K562 (cell line): ENCODE data around the gene ADIPOR2. TPM values are rescaled to one million over a fixed set of nuclear protein-coding genes. Genes with fewer than 3 reads are reported as not detected.

Experiments
- ARID1B ChIP-seq: fragments of 450-650 bp; IDR thresholded peaks from 2 replicates; pipeline ENCODE4 v1.6.1; 2016; ENCODE audit warnings: antibody characterized with exemption, mild to moderate bottlenecking, inconsistent platforms
- ATF7 ChIP-seq: fragments of 450-650 bp; IDR thresholded peaks from 2 replicates; pipeline ENCODE4 v1.7.1; 2014; ENCODE audit warnings: mild to moderate bottlenecking, moderate library complexity
- C11orf30 ChIP-seq: fragments of 450-650 bp; IDR thresholded peaks from 2 replicates; pipeline ENCODE4 v1.6.1; 2016; ENCODE audit warnings: low read depth, mild to moderate bottlenecking
- CBFA2T2 ChIP-seq: fragments of 450-650 bp; conservative IDR thresholded peaks from 2 replicates; pipeline ENCODE4 v1.6.1; 2017; ENCODE audit warnings: mild to moderate bottlenecking
- CEBPG ChIP-seq, 3 experiments: fragments of 200-800 bp in 1 of 3; sonication (Bioruptor generic) in 1 of 3; sonication (generic) in 1 of 3; formaldehyde crosslinking in 1 of 3; IDR thresholded peaks in 2 of 3; conservative IDR thresholded peaks in 1 of 3; 2 replicates each; pipeline versions ENCODE4 v1.6.1 to v1.8.0; 2016 to 2022; ENCODE audit warnings: missing compliant biosample characterization in 2 of 3, missing genetic modification characterization in 2 of 3, mild to moderate bottlenecking in 1 of 3, missing genetic modification reagents in 1 of 3
- DPF2 ChIP-seq: fragments of 450-650 bp; IDR thresholded peaks from 2 replicates; pipeline ENCODE4 v1.6.1; 2016
- ELF4 ChIP-seq: fragments of 450-650 bp; formaldehyde crosslinking; IDR thresholded peaks from 2 replicates; pipeline ENCODE4 v1.4.0; 2022; ENCODE audit warnings: missing genetic modification characterization
- HIVEP1 ChIP-seq: fragments of 250-450 bp; sonication (Bioruptor Pico); IDR thresholded peaks from 2 replicates; pipeline ENCODE4 v1.4.0; 2020; ENCODE audit warnings: mild to moderate bottlenecking
- MAFG ChIP-seq: fragments of 450-650 bp; conservative IDR thresholded peaks from 2 replicates; pipeline ENCODE4 v1.6.1; 2016; ENCODE audit warnings: missing genetic modification characterization, missing compliant biosample characterization
- NCOA1 ChIP-seq: fragments of 450-650 bp; IDR thresholded peaks from 2 replicates; pipeline ENCODE4 v1.6.1; 2016; ENCODE audit warnings: low read depth
- SMARCA4 ChIP-seq: fragments of 450-650 bp; IDR thresholded peaks from 2 replicates; pipeline ENCODE4 v1.6.1; 2016
- SOX6 ChIP-seq: fragments of 450-650 bp; IDR thresholded peaks from 2 replicates; pipeline ENCODE4 v1.6.1; 2014; ENCODE audit warnings: mild to moderate bottlenecking
- TEAD1 ChIP-seq, 2 experiments: fragments of 450-650 bp in 1 of 2; sonication (generic) in 1 of 2; formaldehyde crosslinking; IDR thresholded peaks; 2 replicates each; pipeline versions ENCODE4 v1.4.0 to v1.8.0; 2020 to 2022; ENCODE audit warnings: mild to moderate bottlenecking in 2 of 2, missing genetic modification reagents in 1 of 2
- TRIM24 ChIP-seq, 2 experiments: fragments of 450-650 bp; IDR thresholded peaks; 2 replicates each; pipeline ENCODE4 v1.6.1; 2016
- polyA plus RNA-seq, 8 experiments: library from polyadenylated mRNA; depleted of rRNA in 4 of 8; stranded (reverse) in 5 of 8; unstranded in 3 of 8; fragments of >200 nt; fragmentation: Nextera tagmentation in 2 of 8; fragmentation: Illumina TruSeq in 1 of 8; extraction: Ambion mirVana in 2 of 8; extraction: Trizol in 1 of 8; gene quantifications; 2 replicates each; pipeline versions ENCODE4 v1.2.1 to v1.2.3, GENCODE V29; 2011 to 2014; ENCODE audit warnings: inconsistent platforms in 1 of 8, missing spikeins in 1 of 8
- total RNA-seq, 7 experiments: library from RNA; depleted of rRNA in 6 of 7; stranded (reverse); fragments of >200 nt in 6 of 7; fragmentation: Illumina TruSeq in 2 of 7; extraction: Trizol in 2 of 7; gene quantifications; 2 replicates each; pipeline versions ENCODE4 v1.2.1 to v1.2.3, GENCODE V29; 2011 to 2021; ENCODE audit warnings: low replicate concordance in 1 of 7
- TF ChIP-seq, protein P1 (sequence below), 2 experiments: fragments of 450-650 bp; IDR thresholded peaks; 2 replicates each; pipeline ENCODE4 v1.6.1; 2016; ENCODE audit warnings: mild to moderate bottlenecking in 2 of 2, borderline replicate concordance in 1 of 2, low read depth in 1 of 2, moderate library complexity in 1 of 2
- TF ChIP-seq, protein P2 (sequence below): fragments of 450-650 bp; formaldehyde crosslinking; IDR thresholded peaks from 2 replicates; pipeline ENCODE4 v1.4.0; 2022; ENCODE audit warnings: mild to moderate bottlenecking, moderate library complexity
- TF ChIP-seq, protein P3 (sequence below): fragments of 450-650 bp; formaldehyde crosslinking; IDR thresholded peaks from 2 replicates; pipeline ENCODE4 v1.4.0; 2022; ENCODE audit warnings: missing genetic modification characterization

Gene ADIPOR2
- total and polyA plus RNA-seq, 9 of the 15 experiments (the other 6 are each of a cell fraction or from before 2014, with no cell fraction given), result 10.9 to 63.5 (median 46.0) TPM

DNA sequence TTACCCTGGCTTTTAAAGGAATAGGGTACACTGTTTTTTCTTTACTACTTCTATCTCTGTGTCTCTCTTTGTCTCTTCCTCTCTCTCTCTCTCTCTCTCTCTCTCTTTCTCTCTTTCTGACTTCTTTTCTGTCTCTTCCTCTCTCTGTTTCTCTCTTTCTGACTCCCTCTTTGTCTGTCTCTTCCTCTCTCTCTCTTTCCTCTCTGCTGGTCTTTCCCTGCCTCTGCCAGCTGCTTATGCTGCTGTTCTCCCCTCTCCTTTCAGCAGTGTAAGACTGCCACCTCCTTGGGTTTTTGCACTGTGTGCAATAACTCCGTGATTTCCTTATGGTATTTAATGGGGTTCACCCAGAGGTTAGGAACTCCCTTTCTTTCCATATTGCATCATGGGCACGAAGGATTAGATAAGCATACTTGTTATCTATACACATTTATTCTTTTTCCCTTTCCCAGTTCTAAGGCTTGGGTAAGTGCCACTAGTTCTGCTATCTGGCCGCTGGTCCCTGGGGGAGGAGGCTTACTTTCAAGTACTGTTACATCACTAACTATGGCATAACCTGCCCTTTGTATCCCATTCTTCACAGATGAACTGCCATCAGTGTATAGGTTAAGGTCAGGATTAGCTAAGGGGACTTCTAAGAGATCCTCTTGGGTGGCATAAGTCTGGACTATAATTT lies 20.8 kb downstream of the ADIPOR2 start (continued):
- TF ChIP-seq, protein P1, sequence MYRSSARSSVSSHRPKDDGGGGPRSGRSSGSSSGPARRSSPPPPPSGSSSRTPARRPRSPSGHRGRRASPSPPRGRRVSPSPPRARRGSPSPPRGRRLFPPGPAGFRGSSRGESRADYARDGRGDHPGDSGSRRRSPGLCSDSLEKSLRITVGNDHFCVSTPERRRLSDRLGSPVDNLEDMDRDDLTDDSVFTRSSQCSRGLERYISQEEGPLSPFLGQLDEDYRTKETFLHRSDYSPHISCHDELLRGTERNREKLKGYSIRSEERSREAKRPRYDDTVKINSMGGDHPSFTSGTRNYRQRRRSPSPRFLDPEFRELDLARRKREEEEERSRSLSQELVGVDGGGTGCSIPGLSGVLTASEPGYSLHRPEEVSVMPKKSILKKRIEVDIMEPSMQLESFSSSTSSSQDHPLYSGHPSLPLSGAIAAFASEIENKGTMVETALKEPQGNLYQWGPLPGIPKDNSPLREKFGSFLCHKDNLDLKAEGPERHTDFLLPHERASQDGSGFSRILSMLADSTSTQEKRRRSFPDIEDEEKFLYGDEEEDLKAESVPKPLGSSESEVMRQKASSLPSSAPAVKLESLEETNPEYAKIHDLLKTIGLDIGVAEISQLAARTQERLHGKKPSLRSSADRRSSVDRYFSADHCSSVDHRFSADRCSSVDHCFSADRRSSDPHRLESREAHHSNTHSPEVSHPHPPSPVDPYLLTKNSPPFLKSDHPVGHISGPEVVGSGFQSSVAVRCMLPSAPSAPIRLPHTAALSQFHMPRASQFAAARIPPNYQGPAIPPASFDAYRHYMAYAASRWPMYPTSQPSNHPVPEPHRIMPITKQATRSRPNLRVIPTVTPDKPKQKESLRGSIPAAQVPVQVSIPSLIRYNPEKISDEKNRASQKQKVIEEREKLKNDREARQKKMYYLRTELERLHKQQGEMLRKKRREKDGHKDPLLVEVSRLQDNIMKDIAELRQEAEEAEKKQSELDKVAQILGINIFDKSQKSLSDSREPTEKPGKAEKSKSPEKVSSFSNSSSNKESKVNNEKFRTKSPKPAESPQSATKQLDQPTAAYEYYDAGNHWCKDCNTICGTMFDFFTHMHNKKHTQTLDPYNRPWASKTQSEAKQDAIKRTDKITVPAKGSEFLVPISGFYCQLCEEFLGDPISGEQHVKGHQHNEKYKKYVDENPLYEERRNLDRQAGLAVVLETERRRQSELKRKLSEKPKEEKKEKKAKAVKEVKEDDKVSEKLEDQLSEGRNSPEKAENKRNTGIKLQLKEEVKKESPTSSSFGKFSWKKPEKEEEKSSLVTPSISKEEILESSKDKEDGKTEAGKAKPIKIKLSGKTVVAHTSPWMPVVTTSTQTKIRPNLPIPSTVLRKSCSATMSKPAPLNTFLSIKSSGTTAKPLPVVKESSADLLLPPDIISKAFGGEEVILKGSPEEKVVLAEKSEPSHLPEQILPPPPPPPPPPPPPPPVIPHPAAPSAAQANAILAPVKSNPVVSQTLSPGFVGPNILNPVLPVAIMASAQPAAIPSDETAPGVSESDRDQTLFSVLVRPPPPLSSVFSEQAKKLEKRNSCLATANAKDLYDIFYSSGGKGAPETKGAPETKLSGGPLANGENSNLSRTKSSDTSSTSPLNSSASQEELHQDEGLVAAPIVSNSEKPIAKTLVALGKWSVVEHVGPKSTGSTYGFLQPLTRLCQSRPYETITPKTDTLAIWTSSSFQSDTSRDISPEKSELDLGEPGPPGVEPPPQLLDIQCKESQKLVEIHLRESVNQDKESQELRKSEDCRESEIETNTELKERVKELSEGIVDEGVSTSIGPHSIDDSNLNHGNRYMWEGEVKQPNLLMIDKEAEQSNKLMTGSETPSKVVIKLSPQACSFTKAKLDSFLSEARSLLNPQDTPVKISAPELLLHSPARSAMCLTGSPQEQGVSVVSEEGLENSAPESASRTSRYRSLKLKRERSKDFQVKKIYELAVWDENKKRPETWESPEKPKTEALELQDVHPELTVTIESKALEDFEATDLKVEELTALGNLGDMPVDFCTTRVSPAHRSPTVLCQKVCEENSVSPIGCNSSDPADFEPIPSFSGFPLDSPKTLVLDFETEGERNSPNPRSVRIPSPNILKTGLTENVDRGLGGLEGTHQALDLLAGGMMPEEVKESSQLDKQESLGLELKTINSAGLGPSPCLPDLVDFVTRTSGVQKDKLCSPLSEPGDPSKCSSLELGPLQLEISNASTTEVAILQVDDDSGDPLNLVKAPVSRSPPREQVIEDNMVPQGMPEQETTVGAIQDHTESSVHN (IDR thresholded peaks at IDR 0.05; ENCODE audit: borderline replicate concordance in 1 of 2, low read depth in 1 of 2), result 0 out of 4 replicates have a peak, but pooled peaks of 1 of the 2 experiments have one; percentile 19
- TF ChIP-seq NCOA1 (peak; percentile 43; the same call in 1 of the 2 replicates), TEAD1 (CRISPR knock-in tag; IDR thresholded peaks at IDR 0.05) (peak in 1 of 2 experiments; percentile 14; a peak in 1 of 4 replicates), ATF7 (peak; percentile 49; the same call in 1 of the 2 replicates), MAFG (tag) (peak; percentile 23; the same call in 1 of the 2 replicates), C11orf30 (0 out of 2 replicates have a peak, but pooled peaks have one; percentile 29), ELF4 (CRISPR knock-in tag) (0 out of 2 replicates have a peak, but pooled peaks have one; percentile 17), SOX6 (peak; percentile 46; the same call in 1 of the 2 replicates), SMARCA4 (peak; percentile 13; the same call in 1 of the 2 replicates), HIVEP1 (CRISPR knock-in tag) (peak; percentile 71; the same call in 1 of the 2 replicates), CBFA2T2 (peak; percentile 15; the same call in 1 of the 2 replicates), CEBPG (CRISPR knock-in tag; IDR thresholded peaks at IDR 0.05) (peak; percentile 58), CEBPG (tag; conservative IDR thresholded peaks at IDR 0.05 in 1 of 2, IDR thresholded peaks at IDR 0.05 in 1 of 2) (peak; percentile 82 to 87), TRIM24 (IDR thresholded peaks at IDR 0.05) (peak in 1 of 2 experiments; percentile 51; a peak in 1 of 4 replicates), ARID1B (peak; percentile 48; the same call in 1 of the 2 replicates), DPF2 (peak; percentile 51)
- TF ChIP-seq, protein P2, sequence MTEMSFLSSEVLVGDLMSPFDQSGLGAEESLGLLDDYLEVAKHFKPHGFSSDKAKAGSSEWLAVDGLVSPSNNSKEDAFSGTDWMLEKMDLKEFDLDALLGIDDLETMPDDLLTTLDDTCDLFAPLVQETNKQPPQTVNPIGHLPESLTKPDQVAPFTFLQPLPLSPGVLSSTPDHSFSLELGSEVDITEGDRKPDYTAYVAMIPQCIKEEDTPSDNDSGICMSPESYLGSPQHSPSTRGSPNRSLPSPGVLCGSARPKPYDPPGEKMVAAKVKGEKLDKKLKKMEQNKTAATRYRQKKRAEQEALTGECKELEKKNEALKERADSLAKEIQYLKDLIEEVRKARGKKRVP, result 0 out of 2 replicates have a peak, but pooled peaks have one; percentile 55
- TF ChIP-seq, protein P3, sequence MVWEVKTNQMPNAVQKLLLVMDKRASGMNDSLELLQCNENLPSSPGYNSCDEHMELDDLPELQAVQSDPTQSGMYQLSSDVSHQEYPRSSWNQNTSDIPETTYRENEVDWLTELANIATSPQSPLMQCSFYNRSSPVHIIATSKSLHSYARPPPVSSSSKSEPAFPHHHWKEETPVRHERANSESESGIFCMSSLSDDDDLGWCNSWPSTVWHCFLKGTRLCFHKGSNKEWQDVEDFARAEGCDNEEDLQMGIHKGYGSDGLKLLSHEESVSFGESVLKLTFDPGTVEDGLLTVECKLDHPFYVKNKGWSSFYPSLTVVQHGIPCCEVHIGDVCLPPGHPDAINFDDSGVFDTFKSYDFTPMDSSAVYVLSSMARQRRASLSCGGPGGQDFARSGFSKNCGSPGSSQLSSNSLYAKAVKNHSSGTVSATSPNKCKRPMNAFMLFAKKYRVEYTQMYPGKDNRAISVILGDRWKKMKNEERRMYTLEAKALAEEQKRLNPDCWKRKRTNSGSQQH (CRISPR knock-in tag), result 0 out of 2 replicates have a peak, but pooled peaks have one; percentile 14
